BE2C (cell line): ENCODE results near the gene EXOC6B.

ENCODE experiments used
- DNase-seq: peaks from one replicate; pipeline ENCODE4 v3.0.0-alpha.2; 2020
- H3K27me3 ChIP-seq: fragments of 250-450 bp; sonication (Bioruptor Pico); 2 replicates; pipeline ENCODE4 v1.5.1; 2020; ENCODE audit warnings: mild to moderate bottlenecking
- H3K36me3 ChIP-seq: fragments of 250-450 bp; sonication (Bioruptor Pico); 2 replicates; pipeline ENCODE4 v1.5.1; 2020; ENCODE audit warnings: mild to moderate bottlenecking
- H3K4me1 ChIP-seq: fragments of 250-450 bp; sonication (Bioruptor Pico); 2 replicates; pipeline ENCODE4 v1.5.1; 2020
- H3K4me3 ChIP-seq: 2 replicates; pipeline ENCODE4 v1.5.1; 2011; ENCODE audit warnings: low read depth, low read length
- H3K9me3 ChIP-seq: fragments of 250-450 bp; sonication (Bioruptor Pico); 2 replicates; pipeline ENCODE4 v1.5.1; 2020
- CTCF ChIP-seq: IDR thresholded peaks from 2 replicates; pipeline ENCODE4 v1.5.1; 2012; ENCODE audit warnings: mild to moderate bottlenecking, low read depth, low read length

The EXOC6B gene

DNA sequence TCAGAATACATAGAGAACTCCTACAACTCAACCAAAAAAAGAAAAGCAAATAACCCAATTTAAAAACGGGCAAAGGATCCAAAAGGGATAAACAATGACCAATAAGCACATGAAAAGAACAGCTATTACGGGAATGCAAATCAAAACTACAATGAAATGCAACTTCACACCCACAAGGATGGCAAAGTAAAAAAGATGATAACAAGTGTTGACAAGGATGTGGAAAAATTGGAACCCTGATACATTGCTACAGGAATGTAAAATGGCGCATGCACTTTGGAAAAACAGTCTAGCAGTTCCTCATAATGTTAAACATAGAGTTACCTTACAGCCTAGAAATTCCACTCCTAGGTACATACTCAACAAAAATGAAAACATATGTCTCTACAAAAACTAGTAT, 4.7 kb downstream of the EXOC6B start:
- Histone ChIP-seq H3K9me3 (no peaks in the 10 kb centered on the region), H3K4me3 (no peak overlapping the region), H3K4me1 (no peaks in the 10 kb centered on the region), H3K36me3 (no peaks in the 10 kb centered on the region), H3K27me3 (no peaks in the 10 kb centered on the region; the same call in 1 of the 2 replicates)
- no peak for TF ChIP-seq CTCF
- DNase-seq: no peak

DNA sequence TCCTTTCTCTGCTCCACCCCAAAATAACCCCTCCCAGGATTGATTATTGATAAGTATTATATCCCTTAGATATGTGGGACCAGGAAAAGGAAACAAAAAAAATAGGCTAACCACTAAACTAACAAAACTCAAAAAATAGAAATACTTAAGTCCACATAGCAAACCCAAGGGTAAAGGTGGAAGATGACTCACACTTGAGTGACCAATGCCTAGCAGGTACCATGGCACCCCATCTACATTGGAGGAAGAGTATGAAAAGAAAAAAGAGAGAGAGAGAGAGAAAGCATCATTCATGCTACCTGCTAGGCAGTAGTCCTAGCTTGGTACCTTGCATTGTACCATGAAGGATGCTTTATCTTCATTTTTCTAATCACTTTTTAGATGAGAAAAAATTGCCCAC, 6.3 kb downstream of the EXOC6B start:
- no peak for TF ChIP-seq CTCF
- H3K36me3 ChIP-seq: no peaks in the 10 kb centered on the region
- no peak overlapping the region for H3K4me3 ChIP-seq
- no peaks in the 10 kb centered on the region for H3K9me3 ChIP-seq
- no peaks in the 10 kb centered on the region for H3K27me3 ChIP-seq
- no peak for DNase-seq
- no peaks in the 10 kb centered on the region for H3K4me1 ChIP-seq

- no peak for TF ChIP-seq CTCF
- no peak overlapping the region for H3K4me3 ChIP-seq
- no peak for DNase-seq
- H3K36me3 ChIP-seq: no peaks in the 10 kb centered on the region
- no peaks in the 10 kb centered on the region for H3K27me3 ChIP-seq
- no peaks in the 10 kb centered on the region for H3K9me3 ChIP-seq
- H3K4me1 ChIP-seq: no peaks in the 10 kb centered on the region
These were observed 10.1 kb downstream of the EXOC6B start for GRCh38 chr2:72815655-72816278.

- no peak overlapping the region for H3K4me3 ChIP-seq
- no peaks in the 10 kb centered on the region for H3K9me3 ChIP-seq
- no peak for TF ChIP-seq CTCF
- no peaks in the 10 kb centered on the region for H3K36me3 ChIP-seq
- H3K4me1 ChIP-seq: no peaks in the 10 kb centered on the region
- no peak for DNase-seq
- H3K27me3 ChIP-seq: no peaks in the 10 kb centered on the region
These were observed 12.0 kb downstream of the EXOC6B start for GRCh38 chr2:72813841-72814240.

DNA sequence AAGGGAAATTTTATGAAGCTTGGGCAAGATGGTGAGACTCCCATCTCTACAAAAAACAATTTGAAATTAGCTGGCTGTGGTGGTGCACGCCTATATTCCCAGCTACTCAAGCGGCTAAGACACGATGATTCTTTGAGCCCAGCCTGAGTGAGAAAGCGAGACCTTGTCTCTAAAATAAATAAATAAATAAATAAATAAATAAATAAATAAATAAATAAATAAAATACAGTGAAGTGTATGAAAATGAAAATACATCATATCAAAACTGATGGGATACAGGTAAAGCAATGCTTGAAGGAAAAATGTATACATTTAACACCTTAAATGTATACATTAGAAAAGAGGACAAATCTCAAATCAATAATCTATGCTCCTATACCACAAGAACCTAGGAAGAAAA, 15.7 kb downstream of the EXOC6B start:
- H3K4me3 ChIP-seq: no peak overlapping the region
- H3K4me1 ChIP-seq: no peaks in the 10 kb centered on the region
- H3K27me3 ChIP-seq: no peaks in the 10 kb centered on the region
- H3K9me3 ChIP-seq: no peaks in the 10 kb centered on the region
- no peaks in the 10 kb centered on the region for H3K36me3 ChIP-seq
- DNase-seq: no peak
- TF ChIP-seq CTCF: no peak

DNA sequence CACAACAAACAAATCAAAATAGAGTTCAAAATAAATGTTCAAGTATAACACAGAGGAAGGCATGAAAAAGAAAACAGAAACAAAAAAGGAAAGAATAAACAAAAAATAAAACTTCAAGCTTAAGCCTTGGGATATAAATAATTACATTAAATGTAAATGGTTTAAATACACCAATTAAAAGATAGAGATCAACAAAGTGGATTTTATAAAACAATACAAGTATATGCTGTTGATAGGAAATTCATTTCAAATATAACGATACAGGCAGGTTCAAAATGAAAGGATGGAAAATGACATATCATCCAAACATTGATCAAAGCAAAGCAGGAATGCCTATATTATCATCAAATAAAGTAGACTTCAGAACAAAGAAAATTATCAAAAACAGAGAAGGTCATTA, 16.7 kb downstream of the EXOC6B start:
- H3K27me3 ChIP-seq: no peaks in the 10 kb centered on the region
- no peaks in the 10 kb centered on the region for H3K36me3 ChIP-seq
- no peak for DNase-seq
- TF ChIP-seq CTCF: no peak
- no peak overlapping the region for H3K4me3 ChIP-seq
- no peaks in the 10 kb centered on the region for H3K4me1 ChIP-seq
- no peaks in the 10 kb centered on the region for H3K9me3 ChIP-seq
